Nephron (organoid): ENCODE measurements around the gene GPN1.
"Not testable (repeated sequence)": the region's sequence is repeated elsewhere in the genome, so short reads cannot be mapped to it uniquely, and the experiment has no call there.

ENCODE experiments used
- H3K27ac Mint-ChIP-seq, 3 experiments: 2 replicates each; pipeline ENCODE4 v1.8.0; 2020; ENCODE audit warnings: mixed read lengths in 3 of 3, mild to moderate bottlenecking in 2 of 3, moderate library complexity in 1 of 3
- H3K27me3 Mint-ChIP-seq: 2 replicates; pipeline ENCODE4 v1.8.0; 2021; ENCODE audit warnings: low read depth, mild to moderate bottlenecking, moderate library complexity, mixed read lengths
- H3K36me3 Mint-ChIP-seq: 2 replicates; pipeline ENCODE4 v1.8.0; 2020; ENCODE audit warnings: low read depth, mixed read lengths
- H3K4me1 Mint-ChIP-seq: 2 replicates; pipeline ENCODE4 v1.8.0; 2020; ENCODE audit warnings: mixed read lengths
- H3K4me3 Mint-ChIP-seq, 3 experiments: 2 replicates each; pipeline ENCODE4 v1.8.0; 2020; ENCODE audit warnings: mild to moderate bottlenecking in 3 of 3, mixed read lengths in 3 of 3, moderate library complexity in 2 of 3
- H3K9me3 Mint-ChIP-seq: 2 replicates; pipeline ENCODE4 v1.8.0; 2020; ENCODE audit warnings: mixed read lengths
- TF ChIP-seq, protein P1 (sequence below), 3 experiments: fragments of 200-600 bp; sonication (generic); IDR thresholded peaks; one replicate each; pipeline ENCODE4 v1.5.0; 2021; ENCODE audit warnings: antibody characterized with exemption in 3 of 3; ENCODE audit not compliant: unreplicated experiment in 3 of 3

GPN1 gene

DNA sequence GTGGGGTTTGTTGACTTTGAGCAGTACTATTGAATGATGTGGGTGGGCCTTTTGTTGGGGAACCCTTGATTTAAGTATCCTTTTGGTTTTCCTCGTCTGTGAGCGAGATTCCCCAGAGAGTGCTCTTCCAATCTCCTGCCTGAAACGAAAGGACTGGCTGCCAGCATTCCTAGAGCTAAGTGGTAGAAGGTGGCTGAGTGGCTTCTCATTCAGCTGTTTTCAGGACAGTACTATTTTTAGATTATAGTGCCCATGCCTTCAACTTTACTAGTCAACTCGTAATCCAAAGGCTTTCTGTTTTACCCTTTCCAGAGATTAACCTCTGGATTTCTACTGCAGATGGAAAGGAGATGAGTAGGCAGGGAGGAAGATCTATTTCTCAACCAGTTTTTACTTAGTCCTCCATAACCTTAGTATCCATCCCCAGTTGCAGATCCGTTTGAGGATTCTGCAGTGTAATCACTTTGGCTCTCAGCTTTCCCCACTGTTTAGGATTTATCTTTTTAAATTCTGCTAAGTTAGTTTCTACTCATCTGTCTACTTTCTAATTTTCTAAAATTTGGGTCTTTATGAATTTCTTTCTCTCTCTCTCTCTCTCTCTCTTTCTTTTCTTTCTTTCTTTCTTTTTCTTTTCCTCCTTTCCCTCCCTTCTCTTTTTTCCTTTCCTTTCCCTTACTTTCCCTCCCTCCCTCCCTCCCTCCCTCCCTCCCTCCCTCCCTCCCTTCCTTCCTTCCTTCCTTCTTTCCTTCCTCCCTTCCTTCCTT is 44.1 kb downstream of the GPN1 start:
- no peaks in the 10 kb centered on the region for H3K9me3 Mint-ChIP-seq
- peaks cover 6% of the 10 kb centered on the region for H3K4me1 Mint-ChIP-seq
- H3K36me3 Mint-ChIP-seq = peaks cover 60% of the 10 kb centered on the region
- H3K4me3 Mint-ChIP-seq = no peak overlapping the region
- no peaks in the 10 kb centered on the region for H3K27me3 Mint-ChIP-seq
- no peak overlapping the region for H3K27ac Mint-ChIP-seq
- TF ChIP-seq, protein P1, sequence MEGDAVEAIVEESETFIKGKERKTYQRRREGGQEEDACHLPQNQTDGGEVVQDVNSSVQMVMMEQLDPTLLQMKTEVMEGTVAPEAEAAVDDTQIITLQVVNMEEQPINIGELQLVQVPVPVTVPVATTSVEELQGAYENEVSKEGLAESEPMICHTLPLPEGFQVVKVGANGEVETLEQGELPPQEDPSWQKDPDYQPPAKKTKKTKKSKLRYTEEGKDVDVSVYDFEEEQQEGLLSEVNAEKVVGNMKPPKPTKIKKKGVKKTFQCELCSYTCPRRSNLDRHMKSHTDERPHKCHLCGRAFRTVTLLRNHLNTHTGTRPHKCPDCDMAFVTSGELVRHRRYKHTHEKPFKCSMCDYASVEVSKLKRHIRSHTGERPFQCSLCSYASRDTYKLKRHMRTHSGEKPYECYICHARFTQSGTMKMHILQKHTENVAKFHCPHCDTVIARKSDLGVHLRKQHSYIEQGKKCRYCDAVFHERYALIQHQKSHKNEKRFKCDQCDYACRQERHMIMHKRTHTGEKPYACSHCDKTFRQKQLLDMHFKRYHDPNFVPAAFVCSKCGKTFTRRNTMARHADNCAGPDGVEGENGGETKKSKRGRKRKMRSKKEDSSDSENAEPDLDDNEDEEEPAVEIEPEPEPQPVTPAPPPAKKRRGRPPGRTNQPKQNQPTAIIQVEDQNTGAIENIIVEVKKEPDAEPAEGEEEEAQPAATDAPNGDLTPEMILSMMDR (IDR thresholded peaks at IDR 0.05; ENCODE audit: unreplicated experiment in 3 of 3) = no peak

DNA sequence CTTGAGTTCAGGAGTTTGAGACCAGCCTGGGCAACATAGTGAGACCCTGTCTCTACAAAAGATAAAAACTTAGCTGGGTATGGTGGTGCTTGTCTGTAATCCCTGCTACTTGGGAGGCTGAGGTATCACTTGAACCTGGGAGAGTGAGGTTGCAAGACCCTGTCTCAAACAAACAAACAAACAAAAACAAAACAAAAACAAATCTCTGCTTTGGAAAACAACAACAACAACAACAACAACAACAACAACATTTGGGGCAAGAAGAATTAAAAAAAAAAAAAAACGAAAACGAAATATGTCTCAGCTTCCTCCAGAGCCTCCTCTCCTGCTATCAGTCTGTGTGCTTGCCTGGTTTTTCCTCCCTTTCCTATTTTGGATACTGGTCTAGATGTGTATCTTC is 51.7 kb downstream of the GPN1 start:
- no peaks in the 10 kb centered on the region for H3K27me3 Mint-ChIP-seq
- H3K4me1 Mint-ChIP-seq = no peaks in the 10 kb centered on the region
- TF ChIP-seq, protein P1 (IDR thresholded peaks at IDR 0.05; ENCODE audit: unreplicated experiment in 3 of 3) = no peak
- peaks cover 41% of the 10 kb centered on the region for H3K36me3 Mint-ChIP-seq
- no peak overlapping the region for H3K27ac Mint-ChIP-seq
- no peaks in the 10 kb centered on the region for H3K9me3 Mint-ChIP-seq
- no peak overlapping the region for H3K4me3 Mint-ChIP-seq

DNA sequence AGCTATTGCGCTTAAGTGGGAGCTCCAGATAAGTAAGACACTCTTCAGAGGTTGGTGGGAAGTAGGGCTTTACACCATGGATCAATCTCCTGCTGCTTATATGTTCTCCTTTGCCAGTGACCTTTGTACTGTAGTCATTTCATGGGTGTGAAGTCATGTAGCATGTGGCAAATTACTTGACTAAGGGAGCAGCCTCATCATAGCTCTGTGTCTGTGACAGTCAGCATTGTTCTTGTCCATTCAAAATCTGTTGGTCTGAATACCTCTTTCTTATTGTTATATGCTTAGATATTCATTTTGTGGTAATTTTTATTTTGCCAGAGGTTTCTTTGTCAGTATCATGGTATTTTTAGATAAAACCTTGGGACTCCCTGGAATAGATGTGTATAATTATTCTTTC is 53.0 kb downstream of the GPN1 start:
- Mint-ChIP-seq H3K4me1 (no peaks in the 10 kb centered on the region), H3K9me3 (no peaks in the 10 kb centered on the region), H3K27me3 (no peaks in the 10 kb centered on the region), H3K36me3 (peaks cover 41% of the 10 kb centered on the region), H3K4me3 (no peak overlapping the region), H3K27ac (peak overlapping the region in 1 of 3 experiments; percentile 11)
- TF ChIP-seq, protein P1 (IDR thresholded peaks at IDR 0.05; ENCODE audit: unreplicated experiment in 3 of 3) = no peak

DNA sequence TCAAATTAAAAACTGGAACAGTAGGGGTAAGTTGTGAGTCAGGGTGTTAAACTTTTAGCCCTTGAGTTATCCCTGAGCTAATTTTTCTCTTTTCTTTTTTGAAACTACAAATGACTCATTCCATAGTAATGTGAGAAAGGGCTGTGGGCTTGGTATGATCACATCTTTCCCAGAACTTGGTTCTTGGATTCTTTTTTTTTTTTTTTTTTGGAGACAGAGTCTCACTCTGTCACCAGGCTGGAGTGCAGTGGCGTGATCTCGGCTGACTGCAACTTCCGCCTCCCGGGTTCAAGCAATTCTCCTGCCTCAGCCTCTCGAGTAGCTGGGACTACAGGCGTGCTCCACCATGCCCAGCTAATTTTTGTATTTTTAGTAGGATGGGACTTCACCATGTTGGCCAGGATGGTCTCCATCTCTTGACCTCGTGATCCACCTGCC is 53.5 kb downstream of the GPN1 start:
- not testable (repeated sequence) for H3K9me3 Mint-ChIP-seq, H3K27me3 Mint-ChIP-seq, H3K4me3 Mint-ChIP-seq, H3K4me1 Mint-ChIP-seq, H3K27ac Mint-ChIP-seq
- peaks cover 41% of the 10 kb centered on the region for H3K36me3 Mint-ChIP-seq

DNA sequence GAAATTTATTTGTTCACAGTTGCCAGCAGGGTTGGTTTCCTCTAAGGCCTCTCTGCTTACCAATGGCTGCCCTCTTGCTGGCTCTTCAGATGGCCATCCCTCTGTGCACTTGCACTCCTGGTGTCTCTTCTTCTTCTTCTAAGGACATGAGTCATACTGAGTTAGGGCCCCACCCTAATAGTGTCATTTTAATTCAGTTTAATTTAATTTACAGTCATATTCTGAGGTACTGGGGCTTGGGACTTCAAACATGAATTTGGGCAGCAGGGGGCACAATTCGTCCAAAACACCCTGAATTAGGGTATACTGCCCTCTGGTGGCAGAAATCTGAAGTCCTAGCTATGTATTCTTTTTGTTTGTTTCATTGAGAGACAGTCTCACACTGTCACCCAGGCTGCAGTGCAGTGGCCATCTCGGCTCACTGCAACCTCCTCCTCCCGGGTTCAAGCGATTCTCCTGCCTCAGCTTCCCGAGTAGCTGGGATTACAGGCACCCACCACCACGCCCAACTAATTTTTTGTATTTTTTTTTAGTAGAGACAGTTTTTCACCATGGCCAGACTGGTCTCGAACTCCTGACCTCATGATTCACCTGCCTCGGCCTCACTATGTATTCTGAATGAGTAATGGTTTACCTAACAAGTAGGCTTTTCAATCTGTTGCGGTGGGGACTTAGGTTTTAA is 54.7 kb downstream of the GPN1 start:
- Mint-ChIP-seq H3K36me3 (peaks cover 44% of the 10 kb centered on the region), H3K27me3 (no peaks in the 10 kb centered on the region), H3K9me3 (no peaks in the 10 kb centered on the region), H3K4me3 (no peak overlapping the region), H3K4me1 (no peaks in the 10 kb centered on the region), H3K27ac (peak overlapping the region in 1 of 3 experiments; percentile 8)
- TF ChIP-seq, protein P1 (IDR thresholded peaks at IDR 0.05; ENCODE audit: unreplicated experiment in 3 of 3) = peak; percentile 96 to 100 (median 99)

GRCh38 chr2:27685006-27685405 is 56.2 kb downstream of the GPN1 start:
- H3K27me3 Mint-ChIP-seq, H3K27ac Mint-ChIP-seq, H3K4me3 Mint-ChIP-seq, H3K4me1 Mint-ChIP-seq, H3K9me3 Mint-ChIP-seq: not testable (repeated sequence)
- peaks cover 40% of the 10 kb centered on the region for H3K36me3 Mint-ChIP-seq

GRCh38 chr2:27685577-27685976 is 56.7 kb downstream of the GPN1 start:
- Mint-ChIP-seq H3K9me3 (no peaks in the 10 kb centered on the region), H3K36me3 (peaks cover 39% of the 10 kb centered on the region), H3K4me3 (no peak overlapping the region), H3K27me3 (no peaks in the 10 kb centered on the region), H3K27ac (no peak overlapping the region), H3K4me1 (no peaks in the 10 kb centered on the region)
- TF ChIP-seq, protein P1 (IDR thresholded peaks at IDR 0.05; ENCODE audit: unreplicated experiment in 3 of 3) = no peak
